Naive thymus-derived CD4-positive, alpha-beta T cell (primary cell): ENCODE data around the gene SPEF2. TPM values are rescaled to one million over a fixed set of nuclear protein-coding genes. Genes with fewer than 3 reads are reported as not detected.
"Not testable (repeated sequence)": the region's sequence is repeated elsewhere in the genome, so short reads cannot be mapped to it uniquely, and the experiment has no call there.

Source experiments
- ATAC-seq: fragments of 150-1000 bp; cut with Tn5 transposase; 2 replicates; pipeline ENCODE4 v1.10.0; 2021; ENCODE audit warnings: mild to moderate bottlenecking, moderate library complexity
- CTCF ChIA-PET: fragments of 350-600 bp; sonication (Branson Sonifier 250); formaldehyde crosslinking; loops from one replicate; lab custom pipeline; 2021; ENCODE audit warnings: antibody characterized with exemption; lab: Charles Lee
- POLR2A ChIA-PET: fragments of 350-600 bp; sonication (Branson Sonifier 250); formaldehyde crosslinking; loops from one replicate; lab custom pipeline; 2021; ENCODE audit warnings: antibody characterized with exemption, inconsistent platforms; lab: Charles Lee
- DNase-seq, 9 donors: peaks; one replicate each; pipeline versions ENCODE4 v3.0.0 to v3.0.0-alpha.2; 2020 to 2022; ENCODE audit warnings: mixed read lengths in 1 of 9
- H3K27ac ChIP-seq: one replicate; pipeline ENCODE4 v1.7.0; 2013; ENCODE audit warnings: mild to moderate bottlenecking, low read depth, low read length, moderate library complexity
- H3K27me3 ChIP-seq, 2 donors: one replicate each; pipeline ENCODE4 v1.7.0; 2013; ENCODE audit warnings: low read length in 2 of 2, mild to moderate bottlenecking in 2 of 2, moderate library complexity in 2 of 2; ENCODE audit not compliant: control insufficient read depth in 2 of 2, insufficient read depth in 2 of 2
- H3K36me3 ChIP-seq, 3 experiments: 1 replicate in 2 of 3; 2 replicates in 1 of 3; pipeline ENCODE4 v1.7.0; 2013; ENCODE audit warnings: low read length in 3 of 3, mild to moderate bottlenecking in 3 of 3, moderate library complexity in 1 of 3; ENCODE audit not compliant: insufficient read depth in 3 of 3, control insufficient read depth in 2 of 3
- H3K4me1 ChIP-seq, 2 donors: one replicate each; pipeline ENCODE4 v1.7.0; 2013; ENCODE audit warnings: low read length in 2 of 2, mild to moderate bottlenecking in 2 of 2, moderate library complexity in 1 of 2; ENCODE audit not compliant: control insufficient read depth in 2 of 2, insufficient read depth in 2 of 2
- H3K4me3 ChIP-seq: 2 replicates; pipeline ENCODE4 v1.7.0; 2013; ENCODE audit warnings: mild to moderate bottlenecking, low read length
- H3K9me3 ChIP-seq, 3 experiments: 1 replicate in 2 of 3; 2 replicates in 1 of 3; pipeline ENCODE4 v1.7.0; 2013; ENCODE audit warnings: low read length in 3 of 3; ENCODE audit not compliant: control insufficient read depth in 2 of 3
- H3K27ac Mint-ChIP-seq, 9 donors: one replicate each; pipeline ENCODE4 v1.8.0; 2020 to 2022; ENCODE audit warnings: mixed read lengths in 9 of 9, mild to moderate bottlenecking in 8 of 9, moderate library complexity in 5 of 9, inconsistent platforms in 2 of 9
- H3K27me3 Mint-ChIP-seq, 5 donors: one replicate each; pipeline ENCODE4 v1.8.0; 2021 to 2022; ENCODE audit warnings: mixed read lengths in 5 of 5, mild to moderate bottlenecking in 1 of 5
- H3K36me3 Mint-ChIP-seq, 5 donors: one replicate each; pipeline ENCODE4 v1.8.0; 2020 to 2022; ENCODE audit warnings: mixed read lengths in 5 of 5, mild to moderate bottlenecking in 3 of 5, inconsistent platforms in 1 of 5
- H3K4me1 Mint-ChIP-seq, 7 donors: one replicate each; pipeline ENCODE4 v1.8.0; 2020 to 2022; ENCODE audit warnings: mixed read lengths in 7 of 7, mild to moderate bottlenecking in 3 of 7, inconsistent platforms in 1 of 7
- H3K4me3 Mint-ChIP-seq, 10 donors: one replicate each; pipeline ENCODE4 v1.8.0; 2020 to 2022; ENCODE audit warnings: mild to moderate bottlenecking in 10 of 10, mixed read lengths in 10 of 10, moderate library complexity in 6 of 10, inconsistent platforms in 2 of 10
- H3K9me3 Mint-ChIP-seq, 11 donors: one replicate each; pipeline ENCODE4 v1.8.0; 2020 to 2022; ENCODE audit warnings: mixed read lengths in 11 of 11, mild to moderate bottlenecking in 4 of 11, inconsistent platforms in 1 of 11, moderate library complexity in 1 of 11
- intact Hi-C, 2 donors: fragments of 100-400 bp; cut with micrococcal nuclease; formaldehyde crosslinking; loops; one replicate each; pipeline ENCODE4 v1.15.1; 2023
- polyA plus RNA-seq, 2 donors: library from polyadenylated mRNA; unstranded; fragments of 300-500 nt; fragmentation: Illumina TruSeq; gene quantifications; one replicate each; pipeline ENCODE4 v1.2.3, GENCODE V29; 2021
- total RNA-seq, 6 experiments: library from RNA in 5 of 6; stranded (reverse) in 5 of 6; gene quantifications; 1 replicate in 5 of 6; 2 replicates in 1 of 6; pipeline ENCODE4 v1.2.3 and lab custom pipeline; 2021 to 2026

SPEF2 gene
- total and polyA plus RNA-seq, 7 experiments from 2014 or later: 5.5 to 13.5 (median 7.7) TPM

GRCh38 chr5:35853631-35854030 is 236.0 kb downstream of the SPEF2 start:
- Mint-ChIP-seq H3K27ac (peak overlapping the region; percentile 97 to 100 (median 99)), H3K9me3 (peaks cover 0 to 2% (median 0%) of the 10 kb centered on the region in 11 donors), H3K36me3 (peaks cover 10 to 23% (median 16%) of the 10 kb centered on the region in 5 donors), H3K4me1 (peaks cover 29 to 79% (median 72%) of the 10 kb centered on the region in 7 donors), H3K4me3 (peak overlapping the region; percentile 85 to 100 (median 92)), H3K27me3 (no peaks in the 10 kb centered on the region)
- POLR2A ChIA-PET: interaction anchor here (1.0 to 18.2 kb wide), 19 partner anchors 8 to 924 kb away, joined by 3 to 1069 read pairs (median 9); partner anchors contain the start of gene DNAJC21
- Histone ChIP-seq H3K27ac (peak overlapping the region; percentile 98), H3K9me3 (no peaks in the 10 kb centered on the region), H3K4me1 (peaks cover 52 to 56% of the 10 kb centered on the region in 2 donors), H3K27me3 (no peaks in the 10 kb centered on the region), H3K4me3 (peak overlapping the region; percentile 55), H3K36me3 (peaks cover 0 to 10% (median 0%) of the 10 kb centered on the region in 3 experiments)
- CTCF ChIA-PET: interaction anchor here (0.7 to 11.1 kb wide), 13 partner anchors 14 to 236 kb away, joined by 3 to 128 read pairs (median 4); partner anchors contain the start of gene SPEF2
- intact Hi-C loops: loop anchor here (1.0 to 10.0 kb wide), 15 partner anchors 17 to 1024 kb away; partner anchors contain the start of genes NIPBL (in 2 of the 2) and DNAJC21 (in 1 of the 2)
- ATAC-seq (peak; percentile 70), DNase-seq (peak; percentile 32 to 85 (median 76))

- no peaks in the 10 kb centered on the region for H3K27me3 ChIP-seq
- peaks cover 29 to 75% (median 72%) of the 10 kb centered on the region in 7 donors for H3K4me1 Mint-ChIP-seq
These were observed 236.6 kb downstream of the SPEF2 start for GRCh38 chr5:35854248-35854647.

GRCh38 chr5:35855187-35855586 is 237.5 kb downstream of the SPEF2 start:
- Mint-ChIP-seq H3K4me3 (peak overlapping the region; percentile 20 to 100 (median 92)), H3K27me3 (no peaks in the 10 kb centered on the region), H3K27ac (peak overlapping the region; percentile 97 to 100 (median 99)), H3K36me3 (peaks cover 23 to 37% (median 31%) of the 10 kb centered on the region in 5 donors), H3K9me3 (peaks cover 0 to 3% (median 0%) of the 10 kb centered on the region in 11 donors), H3K4me1 (peaks cover 29 to 74% (median 64%) of the 10 kb centered on the region in 7 donors)
- POLR2A ChIA-PET: interaction anchor here (0.8 to 18.2 kb wide), 11 partner anchors 13 to 197 kb away, joined by 5 to 1069 read pairs (median 38); no protein-coding TSS in a partner anchor
- DNase-seq (peak in 2 of 9 donors; percentile 32 to 48), ATAC-seq (no peak)
- peaks cover 48% of the 10 kb centered on the region in 2 donors for H3K4me1 ChIP-seq
- no peaks in the 10 kb centered on the region for H3K27me3 ChIP-seq
- no peaks in the 10 kb centered on the region for H3K9me3 ChIP-seq
- intact Hi-C loops: loop anchor here in 1 of 2 donors (2.0 to 10.0 kb wide), 4 partner anchors 16 to 1020 kb away; partner anchors contain the start of genes DNAJC21 and NIPBL
- CTCF ChIA-PET: interaction anchor here (0.9 to 11.1 kb wide), 9 partner anchors 14 to 238 kb away, joined by 3 to 128 read pairs (median 11); partner anchors contain the start of gene SPEF2
- peak overlapping the region; percentile 98 for H3K27ac ChIP-seq
- H3K36me3 ChIP-seq: peaks cover 9 to 24% (median 10%) of the 10 kb centered on the region in 3 experiments
- peak overlapping the region; percentile 14 for H3K4me3 ChIP-seq

More at GRCh38 chr5:35854248-35854647, 236.6 kb downstream of the SPEF2 start:
- peak overlapping the region; percentile 55 for H3K4me3 ChIP-seq
- peak overlapping the region; percentile 98 for H3K27ac ChIP-seq
- peak overlapping the region; percentile 85 to 100 (median 92) for H3K4me3 Mint-ChIP-seq
- CTCF ChIA-PET: interaction anchor here (0.6 to 11.1 kb wide), 16 partner anchors 13 to 237 kb away, joined by 3 to 128 read pairs (median 3); partner anchors contain the start of gene SPEF2
- intact Hi-C loops: loop anchor here (1.0 to 10.0 kb wide), 15 partner anchors 17 to 1023 kb away; partner anchors contain the start of genes NIPBL (in 2 of the 2) and DNAJC21 (in 1 of the 2)
- POLR2A ChIA-PET: interaction anchor here (0.7 to 18.2 kb wide), 20 partner anchors 9 to 925 kb away, joined by 3 to 1069 read pairs (median 8); partner anchors contain the start of gene DNAJC21
- H3K9me3 Mint-ChIP-seq: peaks cover 0 to 3% (median 0%) of the 10 kb centered on the region in 11 donors
- no peaks in the 10 kb centered on the region for H3K27me3 Mint-ChIP-seq
- ATAC-seq: peak; percentile 84
- no peaks in the 10 kb centered on the region for H3K9me3 ChIP-seq
- peaks cover 16 to 28% (median 22%) of the 10 kb centered on the region in 5 donors for H3K36me3 Mint-ChIP-seq
- H3K4me1 ChIP-seq: peaks cover 52 to 56% of the 10 kb centered on the region in 2 donors
- peaks cover under 1 to 16% (median 4%) of the 10 kb centered on the region in 3 experiments for H3K36me3 ChIP-seq
- DNase-seq: peak in 8 of 9 donors; percentile 59 to 98 (median 94)
- H3K27ac Mint-ChIP-seq: peak overlapping the region; percentile 97 to 100 (median 99)

GRCh38 chr5:35856186-35856764 is 238.6 kb downstream of the SPEF2 start:
- peaks cover 16 to 31% (median 21%) of the 10 kb centered on the region in 3 experiments for H3K36me3 ChIP-seq
- peak overlapping the region; percentile 80 for H3K4me3 ChIP-seq
- intact Hi-C loops: loop anchor here (1.0 to 10.0 kb wide), 5 partner anchors 69 to 1257 kb away; partner anchors contain the start of genes SPEF2 (in 2 of the 2) and NIPBL (in 1 of the 2)
- peak in 5 of 9 donors; percentile 39 to 57 (median 55) for DNase-seq
- Mint-ChIP-seq H3K27ac (peak overlapping the region; percentile 96 to 100 (median 99)), H3K4me3 (peak overlapping the region; percentile 82 to 100 (median 94)), H3K36me3 (peaks cover 33 to 48% (median 42%) of the 10 kb centered on the region in 5 donors), H3K4me1 (peaks cover 28 to 74% (median 63%) of the 10 kb centered on the region in 7 donors)
- not testable (repeated sequence) for H3K27me3 Mint-ChIP-seq, H3K9me3 Mint-ChIP-seq, H3K27me3 ChIP-seq, H3K9me3 ChIP-seq, ATAC-seq
- POLR2A ChIA-PET: interaction anchor here (1.1 to 18.2 kb wide), 11 partner anchors 12 to 66 kb away, joined by 3 to 1069 read pairs (median 7); no protein-coding TSS in a partner anchor
- peak overlapping the region; percentile 98 for H3K27ac ChIP-seq
- H3K4me1 ChIP-seq: peaks cover 42 to 52% of the 10 kb centered on the region in 2 donors
- CTCF ChIA-PET: interaction anchor here (0.6 to 11.1 kb wide), 8 partner anchors 26 to 205 kb away, joined by 3 to 128 read pairs (median 8); no protein-coding TSS in a partner anchor

- DNase-seq: peak in 7 of 9 donors; percentile 66 to 86 (median 82)
- H3K4me1 ChIP-seq: peaks cover 42 to 50% of the 10 kb centered on the region in 2 donors
- H3K27ac ChIP-seq: peak within 1 kb of the TSS; percentile 98
- peaks cover 39 to 53% (median 48%) of the 10 kb centered on the region in 5 donors for H3K36me3 Mint-ChIP-seq
- peaks cover 0 to 3% (median 0%) of the 10 kb centered on the region in 11 donors for H3K9me3 Mint-ChIP-seq
- H3K27ac Mint-ChIP-seq: peak within 1 kb of the TSS; percentile 97 to 100 (median 99)
- ChIA-PET POLR2A (interaction anchor here (1.1 to 18.2 kb wide), 12 partner anchors 12 to 1020 kb away, joined by 3 to 1069 read pairs (median 10); partner anchors contain the start of gene NIPBL), CTCF (interaction anchor here (0.6 to 11.1 kb wide), 7 partner anchors 26 to 206 kb away, joined by 3 to 128 read pairs (median 11); no protein-coding TSS in a partner anchor)
- H3K4me3 Mint-ChIP-seq: peak within 1 kb of the TSS; percentile 82 to 100 (median 94)
- H3K9me3 ChIP-seq: no peaks in the 10 kb centered on the region
- H3K4me3 ChIP-seq: peak within 1 kb of the TSS; percentile 80
- H3K27me3 ChIP-seq: no peaks in the 10 kb centered on the region
- H3K27me3 Mint-ChIP-seq: no peaks in the 10 kb centered on the region
- H3K36me3 ChIP-seq: peaks cover 22 to 37% (median 26%) of the 10 kb centered on the region in 3 experiments
- H3K4me1 Mint-ChIP-seq: peaks cover 29 to 74% (median 63%) of the 10 kb centered on the region in 7 donors
- peak; percentile 48 for ATAC-seq
- intact Hi-C loops: loop anchor here (1.0 to 10.0 kb wide), 7 partner anchors 45 to 1256 kb away; partner anchors contain the start of genes SPEF2 (in 2 of the 2) and NIPBL (in 1 of the 2)
These were observed 239.2 kb downstream of the SPEF2 start, which contains the start of gene IL7R for GRCh38 chr5:35856765-35857351. IL7R (plus strand) TSS chr5:35856891; CDS start chr5:35856978, 87 bp downstream.
